Measurements from ENCODE around the gene OBSCN.

OBSCN gene

GRCh38 chr1:228334226-228334935, 126.5 kb downstream of the OBSCN start:
- TF ChIP-seq ZFX (IDR thresholded peaks at IDR 0.05) = no peak
- no peak for TF ChIP-seq CTCF (conservative IDR thresholded peaks at IDR 0.05)
- H3K27ac ChIP-seq = no peak overlapping the region

- H3K27ac ChIP-seq = no peak overlapping the region
- TF ChIP-seq ZFX (IDR thresholded peaks at IDR 0.05) (no peak), CTCF (conservative IDR thresholded peaks at IDR 0.05) (no peak)
Observed at GRCh38 chr1:228334954-228335353, 127.1 kb downstream of the OBSCN start.

DNA sequence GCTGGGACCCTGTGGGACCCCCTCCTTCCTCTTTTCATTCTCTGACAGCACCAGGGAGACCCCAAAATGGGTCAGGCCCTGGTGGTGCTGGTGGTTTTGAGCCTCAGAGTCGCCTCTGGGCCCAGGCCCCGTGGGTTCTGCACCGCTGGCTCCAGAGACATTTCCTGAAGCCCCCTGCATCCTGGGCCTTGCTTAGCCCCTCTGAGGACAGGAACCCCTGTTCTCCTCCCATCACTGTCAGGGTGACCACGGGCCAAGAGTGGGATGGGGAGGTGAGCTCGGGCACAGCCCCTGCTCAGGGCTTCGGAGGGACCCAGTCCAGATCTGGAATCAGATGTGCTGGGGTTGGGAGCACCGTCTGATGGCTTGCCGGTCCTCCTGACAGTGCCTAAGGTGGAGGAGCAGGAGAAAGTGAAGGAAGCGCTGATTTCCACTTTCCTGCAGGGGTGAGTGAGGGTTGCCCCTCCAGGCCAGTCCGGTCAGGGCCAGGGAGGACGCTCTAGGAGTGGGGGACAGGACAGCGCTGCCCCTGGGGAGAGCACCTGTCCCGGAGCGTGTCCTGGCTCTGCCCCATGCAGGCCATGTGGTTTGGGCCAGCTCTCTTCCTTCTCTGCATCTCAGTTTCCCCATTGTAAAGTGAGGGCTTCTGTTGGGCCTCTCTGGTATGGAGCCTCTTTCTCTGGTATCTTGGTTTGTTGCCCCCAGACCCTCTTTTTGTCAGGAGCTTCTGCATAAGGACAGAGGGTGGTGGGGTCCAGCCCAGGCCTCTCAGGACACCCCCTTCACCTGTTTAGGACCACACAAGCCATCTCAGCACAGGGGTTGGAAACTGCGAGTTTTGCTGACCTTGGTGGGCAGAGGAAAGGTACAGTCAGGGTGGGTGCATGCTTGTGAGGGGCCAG, 127.8 kb downstream of the OBSCN start:
- no peak overlapping the region for H3K27ac ChIP-seq
- no peak for TF ChIP-seq ZFX (IDR thresholded peaks at IDR 0.05)
- no peak for TF ChIP-seq CTCF (conservative IDR thresholded peaks at IDR 0.05)

- H3K27ac ChIP-seq = no peak overlapping the region
- TF ChIP-seq CTCF (conservative IDR thresholded peaks at IDR 0.05) = no peak
- TF ChIP-seq ZFX (IDR thresholded peaks at IDR 0.05) = no peak
Observed at GRCh38 chr1:228336308-228337030, 128.6 kb downstream of the OBSCN start.

DNA sequence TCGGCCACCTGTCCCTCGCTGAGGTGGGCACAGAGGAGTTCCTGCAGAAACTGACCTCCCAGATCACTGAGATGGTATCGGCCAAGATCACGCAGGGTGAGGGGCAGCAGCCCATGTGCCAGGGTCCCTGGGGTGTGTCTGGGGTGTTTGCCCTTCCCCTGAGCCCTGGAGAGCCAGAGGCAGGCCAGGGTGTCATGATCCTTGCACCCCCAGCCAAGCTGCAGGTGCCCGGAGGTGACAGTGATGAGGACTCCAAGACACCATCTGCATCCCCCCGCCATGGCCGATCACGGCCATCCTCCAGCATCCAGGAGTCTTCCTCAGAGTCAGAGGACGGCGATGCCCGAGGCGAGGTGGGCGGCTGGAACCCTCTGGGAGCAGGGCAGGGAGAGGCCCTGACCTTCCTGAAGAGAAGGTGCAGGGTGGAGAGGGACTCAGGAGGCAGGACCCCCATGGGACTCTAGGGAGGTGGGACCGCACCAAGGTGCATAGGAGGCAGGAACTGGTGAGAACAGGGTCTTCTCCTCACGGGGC, 129.3 kb downstream of the OBSCN start:
- H3K27ac ChIP-seq = no peak overlapping the region
- TF ChIP-seq ZFX (IDR thresholded peaks at IDR 0.05) (no peak), CTCF (conservative IDR thresholded peaks at IDR 0.05) (no peak)

DNA sequence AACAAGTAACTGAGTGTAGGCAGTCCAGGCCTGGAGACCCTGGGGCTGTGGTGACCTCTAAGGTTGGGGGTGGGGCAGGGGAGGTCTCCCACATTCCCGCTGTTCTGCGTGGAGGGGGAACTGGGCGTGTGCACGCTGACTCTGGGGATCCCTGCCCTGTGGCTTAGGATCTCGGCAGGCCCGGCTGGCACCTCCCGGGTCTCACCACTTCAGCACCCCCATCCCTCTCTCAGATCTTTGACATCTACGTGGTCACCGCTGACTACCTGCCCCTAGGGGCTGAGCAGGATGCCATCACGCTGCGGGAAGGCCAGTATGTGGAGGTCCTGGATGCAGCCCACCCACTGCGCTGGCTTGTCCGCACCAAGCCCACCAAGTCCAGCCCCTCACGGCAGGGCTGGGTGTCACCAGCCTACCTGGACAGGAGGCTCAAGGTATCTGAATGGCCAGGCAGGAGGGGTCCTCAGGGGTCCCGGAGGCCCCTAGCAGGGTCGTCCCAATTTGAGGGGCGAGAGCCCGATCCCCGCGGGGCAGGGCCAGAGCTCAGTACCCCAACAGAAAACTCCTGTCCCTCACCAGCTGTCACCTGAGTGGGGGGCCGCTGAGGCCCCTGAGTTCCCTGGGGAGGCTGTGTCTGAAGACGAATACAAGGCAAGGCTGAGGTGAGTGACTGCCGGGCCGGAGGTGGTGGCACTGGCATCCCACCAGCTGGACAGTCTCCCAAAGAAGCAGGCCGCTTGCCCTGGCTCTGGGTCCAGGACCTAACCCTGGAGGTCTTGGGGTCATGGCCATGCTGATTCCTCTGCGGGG, 130.1 kb downstream of the OBSCN start:
- no peak overlapping the region for H3K27ac ChIP-seq
- TF ChIP-seq ZFX (IDR thresholded peaks at IDR 0.05) = no peak
- no peak for TF ChIP-seq CTCF (conservative IDR thresholded peaks at IDR 0.05)

Measured in C4-2B (cell line).